Kidney tubule cell (primary cell): ENCODE data around the gene SRGAP3.
A peak's percentile ranks its signal among the peaks of the same experiment; 100 is the strongest.

Experiments
- DNase-seq: peaks from one replicate; pipeline ENCODE4 v3.0.0-alpha.2; 2018; ENCODE audit warnings: low spot score

The SRGAP3 gene

GRCh38 chr3:9253327-9253726 is 3.9 kb upstream of the SRGAP3 start:
- peak; percentile 55 for DNase-seq

GRCh38 chr3:9251055-9251786 is 1.8 kb upstream of the SRGAP3 start:
- peak; percentile 29 for DNase-seq

GRCh38 chr3:9250236-9250635 is 790 bp upstream of the SRGAP3 start:
- no peak for DNase-seq

- DNase-seq: peak; percentile 50
Measured at GRCh38 chr3:9248522-9249271, 749 bp downstream of the SRGAP3 start.

- DNase-seq: peak; percentile 25
Measured at GRCh38 chr3:9247941-9248521, 1.4 kb downstream of the SRGAP3 start.

GRCh38 chr3:9247361-9247940 is 2.0 kb downstream of the SRGAP3 start:
- no peak for DNase-seq

GRCh38 chr3:9246189-9246588 is 3.3 kb downstream of the SRGAP3 start:
- no peak for DNase-seq

- no peak for DNase-seq
Measured at GRCh38 chr3:9244495-9245183, 4.8 kb downstream of the SRGAP3 start.

GRCh38 chr3:9241956-9242355 is 7.5 kb downstream of the SRGAP3 start:
- no peak for DNase-seq

- DNase-seq: no peak
Measured at GRCh38 chr3:9239680-9240079, 9.8 kb downstream of the SRGAP3 start.

GRCh38 chr3:9238721-9239295 is 10.6 kb downstream of the SRGAP3 start:
- no peak for DNase-seq

- no peak for DNase-seq
Measured at GRCh38 chr3:9238276-9238675, 11.2 kb downstream of the SRGAP3 start.

GRCh38 chr3:9233814-9234600 is 15.4 kb downstream of the SRGAP3 start:
- DNase-seq: no peak

- no peak for DNase-seq
Measured at GRCh38 chr3:9233101-9233500, 16.3 kb downstream of the SRGAP3 start.

GRCh38 chr3:9231937-9232336 is 17.5 kb downstream of the SRGAP3 start:
- no peak for DNase-seq

- no peak for DNase-seq
Measured at GRCh38 chr3:9231471-9231870, 18.0 kb downstream of the SRGAP3 start.

GRCh38 chr3:9231006-9231405 is 18.4 kb downstream of the SRGAP3 start:
- no peak for DNase-seq

- no peak for DNase-seq
Measured at GRCh38 chr3:9230596-9230995, 18.9 kb downstream of the SRGAP3 start.

GRCh38 chr3:9229879-9230278 is 19.6 kb downstream of the SRGAP3 start:
- no peak for DNase-seq

- DNase-seq: no peak
Measured at GRCh38 chr3:9229325-9229724, 20.1 kb downstream of the SRGAP3 start.

GRCh38 chr3:9226326-9226725 is 23.1 kb downstream of the SRGAP3 start:
- DNase-seq: no peak
